IPS-15b (cell line): ENCODE results near the gene RPS3.
"Not testable (repeated sequence)": the region's sequence is repeated elsewhere in the genome, so short reads cannot be mapped to it uniquely, and the experiment has no call there.

Experiments used
- H3K27me3 ChIP-seq: one replicate; pipeline ENCODE4 v1.6.1; 2013; ENCODE audit warnings: low read length; ENCODE audit not compliant: control insufficient read depth, insufficient read depth
- H3K36me3 ChIP-seq: one replicate; pipeline ENCODE4 v1.6.1; 2013; ENCODE audit warnings: low read length; ENCODE audit not compliant: control insufficient read depth, insufficient read depth
- H3K4me1 ChIP-seq: one replicate; pipeline ENCODE4 v1.6.1; 2013; ENCODE audit warnings: mild to moderate bottlenecking, low read length; ENCODE audit not compliant: control insufficient read depth, insufficient read depth
- H3K4me3 ChIP-seq: one replicate; pipeline ENCODE4 v1.5.1; 2013; ENCODE audit warnings: low read depth, low read length
- H3K9ac ChIP-seq: one replicate; pipeline ENCODE4 v1.6.1; 2013; ENCODE audit warnings: low read depth, mild to moderate bottlenecking, low read length
- H3K9me3 ChIP-seq: one replicate; pipeline ENCODE4 v1.6.1; 2013; ENCODE audit warnings: mild to moderate bottlenecking, low read length; ENCODE audit not compliant: control insufficient read depth, insufficient read depth

The RPS3 gene

GRCh38 chr11:75402002-75402773, 2.9 kb downstream of the RPS3 start:
- H3K9me3 ChIP-seq, result no peaks in the 10 kb centered on the region
- peaks cover 2% of the 10 kb centered on the region for H3K4me1 ChIP-seq
- peak overlapping the region; percentile 99 for H3K4me3 ChIP-seq
- H3K27me3 ChIP-seq, result no peaks in the 10 kb centered on the region
- H3K9ac ChIP-seq, result peak overlapping the region; percentile 41
- H3K36me3 ChIP-seq, result peaks cover 63% of the 10 kb centered on the region

- H3K36me3 ChIP-seq, result peaks cover 64% of the 10 kb centered on the region
- H3K9me3 ChIP-seq, result no peaks in the 10 kb centered on the region
- peaks cover 2% of the 10 kb centered on the region for H3K4me1 ChIP-seq
- H3K27me3 ChIP-seq, result no peaks in the 10 kb centered on the region
- H3K4me3 ChIP-seq, result no peak overlapping the region
- peak overlapping the region; percentile 1 for H3K9ac ChIP-seq
Measured at GRCh38 chr11:75403037-75403436, 3.7 kb downstream of the RPS3 start.

GRCh38 chr11:75403983-75404658, 4.8 kb downstream of the RPS3 start:
- Histone ChIP-seq H3K9ac (no peak overlapping the region), H3K9me3 (no peaks in the 10 kb centered on the region), H3K4me3 (no peak overlapping the region), H3K36me3 (peaks cover 70% of the 10 kb centered on the region), H3K4me1 (peaks cover 2% of the 10 kb centered on the region), H3K27me3 (no peaks in the 10 kb centered on the region)

GRCh38 chr11:75406338-75406777, 7.0 kb downstream of the RPS3 start:
- no peaks in the 10 kb centered on the region for H3K9me3 ChIP-seq
- H3K9ac ChIP-seq, result no peak overlapping the region
- peaks cover 1% of the 10 kb centered on the region for H3K4me1 ChIP-seq
- H3K27me3 ChIP-seq, result no peaks in the 10 kb centered on the region
- H3K4me3 ChIP-seq, result no peak overlapping the region
- H3K36me3 ChIP-seq, result peaks cover 62% of the 10 kb centered on the region

- no peaks in the 10 kb centered on the region for H3K9me3 ChIP-seq
- H3K27me3 ChIP-seq, result no peaks in the 10 kb centered on the region
- no peaks in the 10 kb centered on the region for H3K4me1 ChIP-seq
- H3K36me3 ChIP-seq, result peaks cover 47% of the 10 kb centered on the region
- H3K4me3 ChIP-seq, result no peak overlapping the region
- H3K9ac ChIP-seq, result no peak overlapping the region
Measured at GRCh38 chr11:75408957-75409219, 9.6 kb downstream of the RPS3 start.

- H3K27me3 ChIP-seq, H3K4me1 ChIP-seq, H3K4me3 ChIP-seq, H3K9me3 ChIP-seq, H3K9ac ChIP-seq: not testable (repeated sequence)
- H3K36me3 ChIP-seq, result peaks cover 43% of the 10 kb centered on the region
Measured at GRCh38 chr11:75409971-75410370, 10.7 kb downstream of the RPS3 start.

GRCh38 chr11:75413146-75413545, 13.8 kb downstream of the RPS3 start:
- H3K9me3 ChIP-seq, H3K4me1 ChIP-seq, H3K4me3 ChIP-seq, H3K27me3 ChIP-seq, H3K9ac ChIP-seq: not testable (repeated sequence)
- H3K36me3 ChIP-seq, result peaks cover 26% of the 10 kb centered on the region

- Histone ChIP-seq H3K4me1 (no peaks in the 10 kb centered on the region), H3K9me3 (no peaks in the 10 kb centered on the region), H3K36me3 (peaks cover 22% of the 10 kb centered on the region), H3K27me3 (no peaks in the 10 kb centered on the region), H3K4me3 (no peak overlapping the region), H3K9ac (no peak overlapping the region)
Measured at GRCh38 chr11:75413864-75414263, 14.5 kb downstream of the RPS3 start.

GRCh38 chr11:75420224-75421034, 21.1 kb downstream of the RPS3 start:
- Histone ChIP-seq H3K27me3 (no peaks in the 10 kb centered on the region), H3K4me3 (no peak overlapping the region), H3K4me1 (no peaks in the 10 kb centered on the region), H3K9me3 (no peaks in the 10 kb centered on the region), H3K9ac (no peak overlapping the region), H3K36me3 (peaks cover 18% of the 10 kb centered on the region)

GRCh38 chr11:75421035-75421602, 21.8 kb downstream of the RPS3 start:
- no peak overlapping the region for H3K9ac ChIP-seq
- peaks cover 18% of the 10 kb centered on the region for H3K36me3 ChIP-seq
- H3K9me3 ChIP-seq, result no peaks in the 10 kb centered on the region
- no peak overlapping the region for H3K4me3 ChIP-seq
- H3K27me3 ChIP-seq, result no peaks in the 10 kb centered on the region
- H3K4me1 ChIP-seq, result no peaks in the 10 kb centered on the region

- no peak overlapping the region for H3K9ac ChIP-seq
- peaks cover 16% of the 10 kb centered on the region for H3K36me3 ChIP-seq
- no peaks in the 10 kb centered on the region for H3K9me3 ChIP-seq
- peaks cover 6% of the 10 kb centered on the region for H3K27me3 ChIP-seq
- H3K4me3 ChIP-seq, result no peak overlapping the region
- H3K4me1 ChIP-seq, result no peaks in the 10 kb centered on the region
Measured at GRCh38 chr11:75421902-75422247, 22.6 kb downstream of the RPS3 start.
